ENCODE results near the gene HSPBP1. TPM values are rescaled to one million over a fixed set of nuclear protein-coding genes. Genes with fewer than 3 reads are reported as not detected.
A peak's percentile ranks its signal among the peaks of the same experiment; 100 is the strongest.

Gene HSPBP1
- total RNA-seq, 1 experiment from 2014 or later, result 65.2 TPM

DNA sequence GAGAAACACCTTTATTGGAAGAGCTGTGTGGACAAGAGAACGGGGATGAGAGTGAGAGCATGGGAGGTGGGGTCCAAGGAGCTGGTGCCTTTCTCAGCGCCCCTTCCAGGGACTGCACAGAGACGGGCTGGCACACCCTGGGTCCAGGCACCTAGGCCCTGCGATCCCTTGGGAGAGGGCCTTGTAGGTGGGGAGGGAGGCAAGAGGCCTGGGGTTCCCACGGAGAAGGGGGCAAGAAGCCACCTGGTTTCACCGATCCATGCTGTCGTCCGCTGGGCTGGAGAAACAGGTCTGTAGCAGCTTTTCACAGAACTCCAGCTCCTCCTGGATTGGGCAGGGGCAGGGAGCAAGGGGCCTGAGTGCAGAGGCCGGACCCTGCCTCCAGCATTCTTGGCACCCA, 17.6 kb downstream of the HSPBP1 start:
- Mint-ChIP-seq H3K27me3 (ENCODE audit: low read depth) (no peaks in the 10 kb centered on the region), H3K27ac (no peak overlapping the region), H3K4me3 (no peak overlapping the region), H3K36me3 (peaks cover 11% of the 10 kb centered on the region), H3K4me1 (peaks cover 15% of the 10 kb centered on the region), H3K9me3 (peaks cover 13% of the 10 kb centered on the region)
- DNase-seq (ENCODE audit: low spot score) (no peak), ATAC-seq (no peak)
- ChIA-PET CTCF (interaction anchor here (0.7 to 1.1 kb wide), 2 partner anchors 86 to 117 kb away, joined by 3 to 5 read pairs; no protein-coding TSS in a partner anchor), POLR2A (interaction anchor here (1.2 kb wide), 1 partner anchor 122 kb away, joined by 3 read pairs; the partner anchor contains the start of gene TMEM238)
- TF ChIP-seq OVOL2 (CRISPR knock-in tag; IDR thresholded peaks at IDR 0.05; ENCODE audit: borderline replicate concordance) (no peak), FOXK1 (CRISPR knock-in tag; IDR thresholded peaks at IDR 0.05) (no peak)

DNA sequence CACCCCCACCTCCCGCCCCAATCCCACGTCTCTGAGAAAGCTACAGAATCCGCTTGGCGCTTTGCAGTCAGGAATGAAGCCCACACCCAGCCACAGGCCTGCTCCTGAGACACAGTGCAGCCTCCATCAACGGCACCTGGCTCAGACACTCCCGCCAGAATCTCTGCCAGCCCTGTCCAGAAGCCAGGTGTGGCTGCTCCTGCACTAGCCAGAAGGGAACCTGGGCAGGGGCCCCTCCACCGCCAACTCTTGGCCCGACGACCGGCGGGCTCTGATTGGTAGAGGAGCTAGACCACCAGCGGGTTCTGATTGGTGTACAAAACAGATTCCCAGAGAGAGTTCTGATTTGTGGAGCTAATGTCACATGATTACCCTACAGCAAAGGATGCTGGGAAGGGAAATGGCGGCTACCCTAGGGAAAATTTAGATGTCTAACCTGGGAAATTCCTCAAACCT, 18.2 kb downstream of the HSPBP1 start:
- TF ChIP-seq, protein P1, sequence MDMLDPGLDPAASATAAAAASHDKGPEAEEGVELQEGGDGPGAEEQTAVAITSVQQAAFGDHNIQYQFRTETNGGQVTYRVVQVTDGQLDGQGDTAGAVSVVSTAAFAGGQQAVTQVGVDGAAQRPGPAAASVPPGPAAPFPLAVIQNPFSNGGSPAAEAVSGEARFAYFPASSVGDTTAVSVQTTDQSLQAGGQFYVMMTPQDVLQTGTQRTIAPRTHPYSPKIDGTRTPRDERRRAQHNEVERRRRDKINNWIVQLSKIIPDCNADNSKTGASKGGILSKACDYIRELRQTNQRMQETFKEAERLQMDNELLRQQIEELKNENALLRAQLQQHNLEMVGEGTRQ (CRISPR knock-in tag; IDR thresholded peaks at IDR 0.05), result peak; percentile 65
- TF ChIP-seq NFE2L1 (CRISPR knock-in tag; IDR thresholded peaks at IDR 0.05) (no peak), ELF4 (CRISPR knock-in tag; IDR thresholded peaks at IDR 0.05; ENCODE audit: low read depth) (no peak), ZNF416 (CRISPR knock-in tag; IDR thresholded peaks at IDR 0.05) (no peak), RELA (CRISPR knock-in tag; IDR thresholded peaks at IDR 0.05; ENCODE audit: borderline replicate concordance) (no peak), NFYB (CRISPR knock-in tag; conservative IDR thresholded peaks at IDR 0.05; ENCODE audit: low read depth) (peak; percentile 66)
- TF ChIP-seq, protein P2, sequence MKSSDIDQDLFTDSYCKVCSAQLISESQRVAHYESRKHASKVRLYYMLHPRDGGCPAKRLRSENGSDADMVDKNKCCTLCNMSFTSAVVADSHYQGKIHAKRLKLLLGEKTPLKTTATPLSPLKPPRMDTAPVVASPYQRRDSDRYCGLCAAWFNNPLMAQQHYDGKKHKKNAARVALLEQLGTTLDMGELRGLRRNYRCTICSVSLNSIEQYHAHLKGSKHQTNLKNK (CRISPR knock-in tag; IDR thresholded peaks at IDR 0.05), result no peak
- CTCF ChIA-PET, result interaction anchor here (0.6 to 1.1 kb wide), 3 partner anchors 86 to 339 kb away, joined by 3 to 5 read pairs (median 3); partner anchors contain the start of gene ZNF524
- Mint-ChIP-seq H3K27ac (peak overlapping the region; percentile 9; the same call in 1 of the 2 replicates), H3K4me1 (peaks cover 22% of the 10 kb centered on the region), H3K36me3 (peaks cover 9% of the 10 kb centered on the region), H3K27me3 (ENCODE audit: low read depth) (no peaks in the 10 kb centered on the region), H3K4me3 (no peak overlapping the region), H3K9me3 (peaks cover 10% of the 10 kb centered on the region)
- POLR2A ChIA-PET, result interaction anchor here (0.7 to 1.2 kb wide), 2 partner anchors 45 to 122 kb away, joined by 3 read pairs; partner anchors contain the start of gene TMEM238
- peak; percentile 43 for DNase-seq (ENCODE audit: low spot score)
- no peak for ATAC-seq

DNA sequence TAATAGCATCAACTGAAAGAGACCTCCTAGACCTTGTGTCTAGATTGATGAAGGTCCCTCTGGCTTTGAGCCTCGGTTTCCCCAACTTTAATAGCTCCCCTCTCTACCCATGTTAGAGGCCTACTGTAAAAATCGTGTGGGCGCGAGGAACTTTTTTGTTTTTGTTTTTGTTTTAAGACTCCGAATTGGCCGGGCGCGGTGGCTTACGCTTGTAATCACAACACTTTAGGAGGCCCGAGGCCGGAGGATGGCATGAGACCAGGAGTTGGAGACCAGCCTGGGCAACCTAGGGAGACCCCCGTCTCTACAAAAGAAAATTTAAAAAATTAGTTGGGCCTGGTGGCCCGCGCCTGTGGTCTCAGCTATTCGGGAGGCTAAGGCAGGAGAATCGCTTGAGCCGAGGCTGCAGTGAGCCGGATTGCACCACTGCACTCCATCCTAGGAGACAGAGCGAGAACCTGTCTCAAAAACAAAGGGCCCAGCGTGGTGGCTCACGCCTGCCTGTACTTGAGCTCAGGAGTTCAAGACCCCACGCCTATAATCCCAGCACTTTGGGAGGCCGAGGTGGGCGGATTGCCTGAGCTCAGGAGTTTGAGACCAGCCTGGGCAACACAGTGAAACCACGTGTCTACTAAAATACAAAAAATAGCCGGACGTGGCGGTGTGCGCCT, 20.2 kb downstream of the HSPBP1 start:
- Mint-ChIP-seq H3K36me3 (peaks cover 3% of the 10 kb centered on the region), H3K4me3 (peak overlapping the region; percentile 87), H3K27ac (peak overlapping the region; percentile 96), H3K27me3 (ENCODE audit: low read depth) (no peaks in the 10 kb centered on the region), H3K4me1 (peaks cover 41% of the 10 kb centered on the region), H3K9me3 (peaks cover 3% of the 10 kb centered on the region; the same call in 1 of the 2 replicates)
- TF ChIP-seq, protein P3, sequence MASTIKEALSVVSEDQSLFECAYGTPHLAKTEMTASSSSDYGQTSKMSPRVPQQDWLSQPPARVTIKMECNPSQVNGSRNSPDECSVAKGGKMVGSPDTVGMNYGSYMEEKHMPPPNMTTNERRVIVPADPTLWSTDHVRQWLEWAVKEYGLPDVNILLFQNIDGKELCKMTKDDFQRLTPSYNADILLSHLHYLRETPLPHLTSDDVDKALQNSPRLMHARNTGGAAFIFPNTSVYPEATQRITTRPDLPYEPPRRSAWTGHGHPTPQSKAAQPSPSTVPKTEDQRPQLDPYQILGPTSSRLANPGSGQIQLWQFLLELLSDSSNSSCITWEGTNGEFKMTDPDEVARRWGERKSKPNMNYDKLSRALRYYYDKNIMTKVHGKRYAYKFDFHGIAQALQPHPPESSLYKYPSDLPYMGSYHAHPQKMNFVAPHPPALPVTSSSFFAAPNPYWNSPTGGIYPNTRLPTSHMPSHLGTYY (CRISPR knock-in tag; IDR thresholded peaks at IDR 0.05), result no peak
- TF ChIP-seq TEAD4 (CRISPR knock-in tag; IDR thresholded peaks at IDR 0.05) (no peak), GTF2I (CRISPR knock-in tag; conservative IDR thresholded peaks at IDR 0.05) (0 out of 2 replicates have a peak, but pooled peaks have one; percentile 37), EMX1 (CRISPR knock-in tag; IDR thresholded peaks at IDR 0.05) (no peak)
- POLR2A ChIA-PET, result interaction anchor here (0.6 to 1.8 kb wide), 8 partner anchors 20 to 1663 kb away, joined by 3 to 15 read pairs (median 4); partner anchors contain the start of genes BRSK1 and HSPBP1
- ATAC-seq (no peak), DNase-seq (ENCODE audit: low spot score) (no peak)
- CTCF ChIA-PET, result interaction anchor here (0.7 to 3.0 kb wide), 14 partner anchors 8 to 394 kb away, joined by 3 to 14 read pairs (median 5); partner anchors contain the start of genes DNAAF3 and HSPBP1

DNA sequence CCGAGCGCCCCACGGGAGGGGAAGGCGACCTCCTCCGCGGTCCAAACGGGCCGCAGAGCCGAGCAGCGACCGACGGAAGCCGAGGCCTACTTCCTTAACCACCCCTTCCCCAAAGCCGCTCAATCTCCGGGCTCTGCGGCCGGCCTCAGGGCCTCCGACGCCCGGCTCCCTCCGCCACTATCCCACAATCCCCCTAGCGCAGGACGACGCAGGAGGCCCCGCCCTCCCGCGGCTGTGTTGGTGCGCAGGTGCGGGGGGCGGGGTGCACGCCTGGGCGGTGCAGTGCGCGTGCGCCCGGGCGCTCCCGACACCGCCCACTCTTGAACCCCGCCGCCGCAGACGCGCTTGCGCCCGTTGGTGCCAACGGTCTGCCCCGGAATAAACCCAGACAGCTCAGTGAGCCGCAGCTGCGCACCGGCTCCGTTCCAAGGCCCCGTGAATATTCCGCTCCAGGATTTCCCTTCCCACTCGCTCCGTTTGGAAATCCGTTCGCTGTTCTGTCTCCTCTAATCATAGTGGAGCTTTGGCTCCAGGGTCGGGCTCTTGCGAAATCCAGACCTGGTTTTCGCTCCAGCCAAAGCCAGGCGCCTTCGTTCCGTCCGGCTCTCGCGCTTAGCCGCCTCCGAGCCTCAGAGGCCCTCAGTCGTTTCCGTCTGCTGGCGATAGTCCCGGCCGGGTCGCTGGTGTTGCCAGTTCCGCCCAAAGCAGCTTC, 20.9 kb downstream of the HSPBP1 start, which contains the start of gene PPP6R1:
Gene PPP6R1, minus strand, starts transcription at position 190 of the 712 bp plus-strand sequence. CDS start 11,914 bp downstream, outside the sequence.
- Mint-ChIP-seq H3K27ac (peak within 1 kb of the TSS; percentile 96), H3K27me3 (ENCODE audit: low read depth) (no peaks in the 10 kb centered on the region), H3K9me3 (peaks cover 3% of the 10 kb centered on the region; the same call in 1 of the 2 replicates), H3K4me3 (peak within 1 kb of the TSS; percentile 95), H3K36me3 (peaks cover 3% of the 10 kb centered on the region), H3K4me1 (peaks cover 48% of the 10 kb centered on the region)
- DNase-seq (ENCODE audit: low spot score) (peak; percentile 97), ATAC-seq (peak; percentile 83)
- ChIA-PET CTCF (interaction anchor here (0.8 to 3.0 kb wide), 12 partner anchors 11 to 178 kb away, joined by 3 to 14 read pairs (median 5); partner anchors contain the start of genes DNAAF3, HSPBP1 and KMT5C), POLR2A (interaction anchor here (0.6 to 1.8 kb wide), 8 partner anchors 21 to 1662 kb away, joined by 3 to 15 read pairs (median 4); partner anchors contain the start of genes BRSK1 and HSPBP1)
- TF ChIP-seq, protein P4, sequence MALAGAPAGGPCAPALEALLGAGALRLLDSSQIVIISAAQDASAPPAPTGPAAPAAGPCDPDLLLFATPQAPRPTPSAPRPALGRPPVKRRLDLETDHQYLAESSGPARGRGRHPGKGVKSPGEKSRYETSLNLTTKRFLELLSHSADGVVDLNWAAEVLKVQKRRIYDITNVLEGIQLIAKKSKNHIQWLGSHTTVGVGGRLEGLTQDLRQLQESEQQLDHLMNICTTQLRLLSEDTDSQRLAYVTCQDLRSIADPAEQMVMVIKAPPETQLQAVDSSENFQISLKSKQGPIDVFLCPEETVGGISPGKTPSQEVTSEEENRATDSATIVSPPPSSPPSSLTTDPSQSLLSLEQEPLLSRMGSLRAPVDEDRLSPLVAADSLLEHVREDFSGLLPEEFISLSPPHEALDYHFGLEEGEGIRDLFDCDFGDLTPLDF (CRISPR knock-in tag; IDR thresholded peaks at IDR 0.05), result no peak
- TF ChIP-seq FOXK1 (CRISPR knock-in tag; IDR thresholded peaks at IDR 0.05) (peak; percentile 69), ESRRA (CRISPR knock-in tag; IDR thresholded peaks at IDR 0.05; ENCODE audit: borderline replicate concordance) (peak; percentile 44; the same call in 1 of the 2 replicates), GABPB1 (CRISPR knock-in tag; IDR thresholded peaks at IDR 0.05) (peak; percentile 65; the same call in 1 of the 2 replicates)
- TF ChIP-seq, protein P5, sequence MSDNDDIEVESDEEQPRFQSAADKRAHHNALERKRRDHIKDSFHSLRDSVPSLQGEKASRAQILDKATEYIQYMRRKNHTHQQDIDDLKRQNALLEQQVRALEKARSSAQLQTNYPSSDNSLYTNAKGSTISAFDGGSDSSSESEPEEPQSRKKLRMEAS (CRISPR knock-in tag; IDR thresholded peaks at IDR 0.05), result peak; percentile 77
- TF ChIP-seq, protein P6, sequence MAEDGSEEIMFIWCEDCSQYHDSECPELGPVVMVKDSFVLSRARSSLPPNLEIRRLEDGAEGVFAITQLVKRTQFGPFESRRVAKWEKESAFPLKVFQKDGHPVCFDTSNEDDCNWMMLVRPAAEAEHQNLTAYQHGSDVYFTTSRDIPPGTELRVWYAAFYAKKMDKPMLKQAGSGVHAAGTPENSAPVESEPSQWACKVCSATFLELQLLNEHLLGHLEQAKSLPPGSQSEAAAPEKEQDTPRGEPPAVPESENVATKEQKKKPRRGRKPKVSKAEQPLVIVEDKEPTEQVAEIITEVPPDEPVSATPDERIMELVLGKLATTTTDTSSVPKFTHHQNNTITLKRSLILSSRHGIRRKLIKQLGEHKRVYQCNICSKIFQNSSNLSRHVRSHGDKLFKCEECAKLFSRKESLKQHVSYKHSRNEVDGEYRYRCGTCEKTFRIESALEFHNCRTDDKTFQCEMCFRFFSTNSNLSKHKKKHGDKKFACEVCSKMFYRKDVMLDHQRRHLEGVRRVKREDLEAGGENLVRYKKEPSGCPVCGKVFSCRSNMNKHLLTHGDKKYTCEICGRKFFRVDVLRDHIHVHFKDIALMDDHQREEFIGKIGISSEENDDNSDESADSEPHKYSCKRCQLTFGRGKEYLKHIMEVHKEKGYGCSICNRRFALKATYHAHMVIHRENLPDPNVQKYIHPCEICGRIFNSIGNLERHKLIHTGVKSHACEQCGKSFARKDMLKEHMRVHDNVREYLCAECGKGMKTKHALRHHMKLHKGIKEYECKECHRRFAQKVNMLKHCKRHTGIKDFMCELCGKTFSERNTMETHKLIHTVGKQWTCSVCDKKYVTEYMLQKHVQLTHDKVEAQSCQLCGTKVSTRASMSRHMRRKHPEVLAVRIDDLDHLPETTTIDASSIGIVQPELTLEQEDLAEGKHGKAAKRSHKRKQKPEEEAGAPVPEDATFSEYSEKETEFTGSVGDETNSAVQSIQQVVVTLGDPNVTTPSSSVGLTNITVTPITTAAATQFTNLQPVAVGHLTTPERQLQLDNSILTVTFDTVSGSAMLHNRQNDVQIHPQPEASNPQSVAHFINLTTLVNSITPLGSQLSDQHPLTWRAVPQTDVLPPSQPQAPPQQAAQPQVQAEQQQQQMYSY (CRISPR knock-in tag; IDR thresholded peaks at IDR 0.05), result peak; percentile 99
